ENCODE data around the gene RABGAP1L. TPM values are rescaled to one million over a fixed set of nuclear protein-coding genes. Genes with fewer than 3 reads are reported as not detected.
A peak's percentile ranks its signal among the peaks of the same experiment; 100 is the strongest.

Gene RABGAP1L
- total and polyA plus RNA-seq, 10 of the 15 experiments (the other 5 are each of a cell fraction or from before 2014, with no cell fraction given): 5.8 to 194 (median 113) TPM

- TF ChIP-seq IRF5 (IDR thresholded peaks at IDR 0.05; ENCODE audit: borderline replicate concordance) (no peak), ZZZ3 (IDR thresholded peaks at IDR 0.05; ENCODE audit: control insufficient read depth, insufficient read length, low read depth) (no peak), ELK1 (IDR thresholded peaks at IDR 0.05; ENCODE audit: low read depth, low read length) (no peak), FOXM1 (IDR thresholded peaks at IDR 0.05; ENCODE audit: low read depth, low read length) (no peak)
These were observed 60.5 kb downstream of the RABGAP1L start (continued) for GRCh38 chr1:174219606-174220370.

GRCh38 chr1:174221681-174222080 is 62.4 kb downstream of the RABGAP1L start:
- DNase-seq (ENCODE audit: low read depth, low spot score) (no peak), FAIRE-seq (no peak), ATAC-seq (no peak)
- WGBS (ENCODE audit: insufficient coverage, insufficient replicate concordance, low lambda C conversion rate, missing lambda C conversion rate): 62% methylated on average over 2 of the region's 2 CpGs
- H4K20me1 ChIP-seq (ENCODE audit: control insufficient read depth, insufficient read depth): no peaks in the 10 kb centered on the region
- H3K4me3 ChIP-seq: no peak overlapping the region
- peaks cover 45% of the 10 kb centered on the region for H3K4me1 ChIP-seq (ENCODE audit: control insufficient read depth, insufficient read depth, low read length)
- no TSS peak for BruUV-seq (replicated peaks)
- H3K9me3 ChIP-seq (replicated peaks; ENCODE audit: control insufficient read depth, insufficient read depth, low read length): peaks cover 2% of the 10 kb centered on the region; the same call in 2 of the 3 replicates
- in situ Hi-C loops (cut with MboI) (loop anchor here (25.0 kb wide), 1 partner anchor 784 kb away; no protein-coding TSS in a partner anchor), intact Hi-C loops (cut with micrococcal nuclease; ENCODE audit: unreplicated experiment) (no loop called here)
- H3K9ac ChIP-seq (ENCODE audit: control insufficient read depth, insufficient read depth, low read length): no peak overlapping the region
- ChIA-PET CTCF (interaction anchor here (0.8 to 1.5 kb wide), 3 partner anchors 116 to 802 kb away, joined by 3 to 6 read pairs (median 4); no protein-coding TSS in a partner anchor), SMC1A (ENCODE audit: uncharacterized antibody, unreplicated experiment) (interaction anchor here (0.9 to 1.6 kb wide), 3 partner anchors 11 to 78 kb away, joined by 3 to 5 read pairs (median 3); no protein-coding TSS in a partner anchor), POLR2A (interaction anchor here (0.6 kb wide), 1 partner anchor 618 kb away, joined by 3 read pairs; no protein-coding TSS in a partner anchor), RAD21 (ENCODE audit: unreplicated experiment) (interaction anchor here (1.2 kb wide), 1 partner anchor 41 kb away, joined by 3 read pairs; no protein-coding TSS in a partner anchor)
- H3K36me3 ChIP-seq (ENCODE audit: control insufficient read depth in 2 of 2, insufficient read depth in 2 of 2, low read length in 1 of 2): peaks cover 0 to 18% of the 10 kb centered on the region in 2 experiments; a peak in 1 of 4 replicates
- H3K27me3 ChIP-seq (replicated peaks in 1 of 2; ENCODE audit: control insufficient read depth in 2 of 2, insufficient read depth in 2 of 2, low read length in 1 of 2): no peaks in the 10 kb centered on the region
- H3K4me2 ChIP-seq (ENCODE audit: control insufficient read depth, insufficient read depth): peak overlapping the region; percentile 63; the same call in 1 of the 2 replicates
- H3K27ac ChIP-seq (ENCODE audit: control insufficient read depth, insufficient read depth): peak overlapping the region; percentile 56
- H3K79me2 ChIP-seq (ENCODE audit: control insufficient read depth, insufficient read depth, low read length): peaks cover 35% of the 10 kb centered on the region
- no peak overlapping the region for H2AFZ ChIP-seq (ENCODE audit: control insufficient read depth, low read depth, low read length)
- no peak for TF ChIP-seq ZSCAN29 (IDR thresholded peaks at IDR 0.05)
- TF ChIP-seq USF1 (IDR thresholded peaks at IDR 0.05; ENCODE audit: borderline replicate concordance, extremely low read length, insufficient read depth, low read depth, low read length): no peak
- TF ChIP-seq NFYB (IDR thresholded peaks at IDR 0.05; ENCODE audit: insufficient read depth, low read depth, low read length): no peak
- TF ChIP-seq NFYA (IDR thresholded peaks at IDR 0.05; ENCODE audit: borderline replicate concordance, low read depth, low read length): no peak
- TF ChIP-seq DPF2 (IDR thresholded peaks at IDR 0.05): no peak
- no peak for TF ChIP-seq USF2 (IDR thresholded peaks at IDR 0.05; ENCODE audit: borderline replicate concordance, low read depth, low read length)
- TF ChIP-seq E2F4 (IDR thresholded peaks at IDR 0.05; ENCODE audit: low read depth, low read length): no peak
- TF ChIP-seq NR2C1 (IDR thresholded peaks at IDR 0.05): no peak
- TF ChIP-seq IKZF2 (IDR thresholded peaks at IDR 0.05): no peak
- TF ChIP-seq TCF12 (IDR thresholded peaks at IDR 0.05; ENCODE audit: low read depth, low read length): no peak

Measured in GM12878 (cell line).